ENCODE data around the gene KRT20.
"Not testable (repeated sequence)": the region's sequence is repeated elsewhere in the genome, so short reads cannot be mapped to it uniquely, and the experiment has no call there.

The KRT20 gene

GRCh38 chr17:40884708-40885512 lies at the start of gene KRT20:
Gene KRT20 (minus strand): TSS chr17:40885242. CDS start chr17:40885185, 57 bp downstream.
- no peak for DNase-seq

DNA sequence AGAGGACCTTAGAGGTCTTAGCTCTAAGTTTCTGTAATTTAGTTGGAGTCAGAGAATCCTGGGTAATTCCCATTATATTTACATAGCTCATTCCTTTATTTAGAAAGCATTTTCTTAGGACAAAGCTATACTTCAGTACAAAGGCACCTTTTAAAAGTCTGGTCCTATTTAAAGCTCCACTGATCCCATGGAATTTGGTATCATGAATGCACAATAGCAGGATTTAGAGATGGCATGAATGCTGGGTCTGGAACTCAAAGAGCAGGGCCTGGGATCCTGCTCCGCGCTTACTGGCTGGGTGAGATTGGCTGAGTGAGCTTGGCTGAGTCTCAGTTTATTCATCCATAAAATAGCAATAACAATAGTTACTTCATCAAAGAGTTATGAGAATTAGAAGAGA lies 47.6 kb upstream of the KRT20 start:
- no peak for DNase-seq

GRCh38 chr17:40931311-40931710 lies 46.3 kb upstream of the KRT20 start:
- no peak for DNase-seq

GRCh38 chr17:40926341-40926740 lies 41.3 kb upstream of the KRT20 start:
- no peak for DNase-seq

DNA sequence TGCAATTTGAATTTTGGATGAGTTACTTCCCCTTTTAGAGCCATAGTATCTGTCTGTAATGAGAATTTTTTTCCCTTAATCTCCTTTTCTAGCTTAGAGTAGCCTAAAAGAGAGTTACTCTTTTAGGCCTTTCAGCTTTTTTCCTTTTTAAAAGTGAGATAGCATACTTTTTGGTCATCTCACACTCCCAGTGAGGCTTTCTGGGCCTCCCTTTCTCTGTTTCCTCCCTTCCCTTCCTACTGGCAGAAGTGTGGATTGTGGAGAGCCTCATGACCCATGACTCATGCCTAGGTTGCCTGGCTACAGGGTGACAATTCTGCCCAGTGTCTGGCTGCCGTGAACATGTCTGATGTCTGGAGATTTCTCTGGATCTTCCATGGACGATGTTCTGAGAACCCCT lies 37.2 kb upstream of the KRT20 start:
- no peak for DNase-seq

DNA sequence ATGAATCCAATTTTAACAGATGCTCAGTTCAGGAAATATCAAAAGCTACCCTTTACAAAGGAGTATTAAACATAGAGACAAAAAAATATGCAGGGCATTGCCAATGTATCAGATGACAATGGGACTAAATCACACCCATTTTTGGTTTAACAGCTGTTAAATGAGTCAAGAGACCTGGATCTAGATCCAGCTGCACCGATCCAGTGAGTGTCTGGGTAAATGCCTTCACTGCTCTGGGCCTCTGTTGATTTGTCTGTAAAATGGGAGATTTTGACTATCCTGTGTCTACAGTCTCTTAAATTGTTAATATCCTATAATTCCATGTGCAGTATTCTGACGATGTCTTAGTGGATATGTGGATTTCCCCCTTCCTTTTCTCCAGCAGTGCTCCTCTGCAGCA lies 36.0 kb upstream of the KRT20 start:
- no peak for DNase-seq

GRCh38 chr17:40917116-40917515 lies 32.1 kb upstream of the KRT20 start:
- DNase-seq: not testable (repeated sequence)

DNA sequence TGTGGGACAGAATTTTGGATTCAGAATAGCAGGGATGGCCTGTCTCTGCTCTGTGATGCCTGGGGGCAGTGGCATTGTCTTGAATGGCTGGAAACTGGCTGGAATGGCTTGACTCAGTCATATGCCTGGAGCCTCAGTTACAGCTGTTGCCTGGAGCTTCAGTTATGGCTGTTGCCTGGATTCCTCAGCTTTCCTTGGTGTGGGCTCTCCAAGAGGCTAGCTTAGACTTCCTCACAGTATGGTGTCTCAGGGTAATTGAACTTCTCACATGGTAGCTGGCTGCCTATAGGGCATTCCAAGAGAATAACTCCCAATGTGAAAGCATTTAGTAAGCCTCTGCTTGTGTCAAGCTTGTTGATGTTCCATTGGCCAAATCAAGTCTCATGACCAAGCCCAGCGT lies 31.3 kb upstream of the KRT20 start:
- no peak for DNase-seq

DNA sequence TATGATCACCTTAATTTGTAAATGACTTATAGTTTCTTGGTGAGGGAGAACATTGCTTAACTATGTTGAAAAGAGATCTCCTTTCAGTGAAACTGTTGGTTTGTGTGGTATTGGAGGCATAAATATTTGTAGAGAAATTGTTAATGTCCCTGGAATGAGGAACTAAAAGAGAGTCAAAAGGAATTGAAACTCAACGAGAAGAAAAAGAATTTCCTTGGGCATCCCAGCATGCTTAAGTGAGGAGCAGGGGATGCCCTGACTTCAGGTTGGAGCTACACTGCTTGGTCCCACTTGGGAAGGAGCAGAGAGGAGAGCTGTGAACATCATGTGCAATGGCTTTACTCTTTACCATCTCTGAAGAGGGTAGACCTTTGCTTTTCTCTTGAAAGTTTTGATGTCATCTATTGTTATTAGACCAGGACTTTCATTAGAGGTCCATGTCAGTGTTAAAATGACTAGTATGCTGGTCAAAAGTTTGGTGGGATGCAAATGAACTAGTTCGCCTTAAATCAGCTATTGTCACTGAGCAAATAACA lies 30.7 kb upstream of the KRT20 start:
- no peak for DNase-seq

DNA sequence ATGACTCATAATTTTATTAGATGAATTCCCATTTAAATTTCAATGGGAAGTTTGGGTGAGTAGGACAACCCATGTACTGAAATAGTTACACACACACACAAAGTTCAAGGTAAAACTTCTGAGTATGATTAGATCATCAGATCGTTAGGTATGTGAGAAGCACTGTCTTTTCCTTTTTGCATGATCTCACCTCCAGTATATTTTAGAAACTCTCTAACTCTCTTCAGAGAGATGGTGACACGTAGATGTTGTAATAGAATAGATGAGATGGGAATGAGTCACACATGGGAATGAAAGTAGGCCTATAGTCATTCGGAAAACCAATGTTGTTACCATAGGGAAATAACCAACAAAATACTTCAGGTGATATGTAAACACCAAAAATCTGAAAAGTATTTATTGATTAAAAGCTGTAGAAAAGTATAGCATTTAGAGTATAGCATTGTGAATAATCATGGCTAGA lies 30.2 kb upstream of the KRT20 start:
- DNase-seq: no peak

GRCh38 chr17:40914075-40914855 lies 29.2 kb upstream of the KRT20 start:
- no peak for DNase-seq

DNA sequence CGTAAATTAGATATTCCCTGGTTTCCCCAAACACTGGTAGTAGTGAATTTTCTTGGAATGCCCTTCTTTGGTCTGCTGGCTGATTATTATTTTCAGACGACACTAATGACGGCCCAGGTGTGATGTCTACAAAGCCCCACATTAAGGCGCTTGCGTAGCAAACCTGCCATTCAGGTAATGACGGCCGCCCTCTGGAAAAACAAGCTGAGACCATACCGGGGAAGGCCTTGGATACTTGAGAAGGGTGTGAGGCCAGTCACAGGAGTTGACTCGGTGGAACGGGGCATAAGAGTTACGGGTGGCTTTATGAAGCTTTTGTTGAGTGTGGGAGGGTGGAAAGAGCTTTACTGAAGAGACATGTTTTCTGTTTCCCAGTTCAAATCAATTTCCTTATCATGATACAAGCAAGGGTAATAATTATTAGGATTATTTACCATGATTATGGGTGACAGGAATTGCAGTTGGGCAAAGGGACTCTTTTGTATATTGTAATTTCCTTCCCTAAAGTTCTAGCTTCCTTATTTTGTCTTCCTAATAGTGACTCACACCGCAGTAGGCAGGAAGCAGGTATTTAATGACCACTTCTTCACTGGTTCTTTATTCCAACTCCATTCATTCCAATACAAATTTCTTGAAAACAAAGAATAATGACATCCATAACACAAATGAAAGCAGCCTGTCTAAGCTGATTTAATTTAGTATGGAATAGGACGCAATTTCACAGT lies 27.6 kb upstream of the KRT20 start:
- DNase-seq: no peak

- no peak for DNase-seq
Measured at GRCh38 chr17:40910441-40910841, 25.4 kb upstream of the KRT20 start.

- DNase-seq: no peak
Measured at GRCh38 chr17:40909755-40910154, 24.7 kb upstream of the KRT20 start.

- DNase-seq: peak; percentile 81
Measured at GRCh38 chr17:40909351-40909750, 24.3 kb upstream of the KRT20 start.

- DNase-seq: no peak
Measured at GRCh38 chr17:40906613-40907012, 21.6 kb upstream of the KRT20 start.

- DNase-seq: no peak
Measured at GRCh38 chr17:40905370-40905769, 20.3 kb upstream of the KRT20 start.

DNA sequence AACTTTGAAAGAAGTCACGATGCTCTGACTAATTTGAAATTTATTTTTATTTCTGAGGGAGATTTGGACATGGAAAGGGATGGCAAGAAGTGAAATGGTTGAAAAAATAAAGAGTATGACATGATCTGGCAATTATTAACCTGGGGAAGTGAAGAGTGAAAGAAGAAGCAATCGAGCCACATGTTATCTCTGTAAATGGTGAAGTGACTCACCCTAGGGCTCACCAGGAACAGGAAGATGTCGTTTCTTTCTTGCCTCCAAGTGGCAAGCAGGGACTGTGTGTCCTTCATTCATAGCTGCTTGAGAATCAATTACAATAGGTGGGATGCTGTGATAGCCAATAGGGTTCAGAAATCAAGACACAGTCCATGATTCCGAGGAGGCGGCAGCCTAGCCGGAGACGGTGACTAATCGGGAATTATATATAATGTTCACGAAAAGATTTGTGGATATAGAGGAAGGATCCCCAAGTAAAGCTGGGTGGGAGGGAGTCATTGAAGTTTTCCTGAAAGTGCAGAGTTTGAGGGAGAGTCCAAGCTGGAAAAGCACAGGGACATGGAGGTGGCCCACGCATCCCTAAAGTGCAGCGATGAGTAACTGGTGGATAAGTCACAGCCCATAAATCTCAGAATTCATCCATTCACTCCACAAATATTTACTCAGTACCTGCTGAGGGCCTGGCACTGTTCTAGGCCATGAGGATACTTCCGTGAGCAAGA lies 18.2 kb upstream of the KRT20 start:
- DNase-seq: no peak

DNA sequence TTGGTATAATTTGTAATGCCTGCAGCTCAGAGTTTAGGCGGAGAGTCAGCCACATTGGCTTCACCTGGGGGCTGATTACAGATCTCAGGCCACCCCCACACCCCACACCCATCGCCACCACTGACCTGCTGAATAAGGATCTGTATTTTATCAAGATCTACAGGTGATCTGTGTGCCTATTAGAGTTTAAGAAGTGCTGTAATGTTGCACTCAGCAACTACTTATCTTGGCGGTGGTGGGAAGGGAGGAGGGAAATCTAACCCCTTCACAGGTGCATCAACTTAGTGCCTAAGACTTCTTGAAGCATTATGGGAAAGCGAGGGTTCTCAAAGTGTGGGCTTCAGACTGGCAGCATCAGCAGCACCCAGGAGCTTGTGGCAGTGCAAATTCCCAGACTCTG lies 17.5 kb upstream of the KRT20 start:
- DNase-seq: no peak

DNA sequence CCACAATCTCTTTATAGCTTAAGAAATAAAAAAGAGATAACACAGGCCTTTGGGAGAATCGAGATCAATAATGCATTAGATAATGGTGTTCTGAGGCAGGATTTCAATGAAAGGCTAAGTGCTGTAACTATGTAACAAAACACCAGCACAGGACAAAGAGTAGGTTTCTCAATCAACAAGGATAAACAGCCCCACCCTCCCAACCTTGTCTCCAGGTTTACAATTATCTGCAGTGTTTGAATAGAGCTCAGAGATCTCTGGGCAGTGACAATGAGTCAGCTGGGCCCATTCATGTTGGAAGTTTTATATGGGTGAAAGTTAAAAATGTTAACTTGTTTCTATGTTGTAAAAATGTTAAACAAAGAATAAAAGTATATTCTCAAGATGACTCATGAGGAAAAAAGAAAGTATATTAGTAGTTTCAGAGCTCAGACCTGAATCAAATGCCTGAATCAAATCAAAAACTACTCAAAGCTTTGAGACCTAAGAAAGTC lies 17.0 kb upstream of the KRT20 start:
- DNase-seq: no peak

DNA sequence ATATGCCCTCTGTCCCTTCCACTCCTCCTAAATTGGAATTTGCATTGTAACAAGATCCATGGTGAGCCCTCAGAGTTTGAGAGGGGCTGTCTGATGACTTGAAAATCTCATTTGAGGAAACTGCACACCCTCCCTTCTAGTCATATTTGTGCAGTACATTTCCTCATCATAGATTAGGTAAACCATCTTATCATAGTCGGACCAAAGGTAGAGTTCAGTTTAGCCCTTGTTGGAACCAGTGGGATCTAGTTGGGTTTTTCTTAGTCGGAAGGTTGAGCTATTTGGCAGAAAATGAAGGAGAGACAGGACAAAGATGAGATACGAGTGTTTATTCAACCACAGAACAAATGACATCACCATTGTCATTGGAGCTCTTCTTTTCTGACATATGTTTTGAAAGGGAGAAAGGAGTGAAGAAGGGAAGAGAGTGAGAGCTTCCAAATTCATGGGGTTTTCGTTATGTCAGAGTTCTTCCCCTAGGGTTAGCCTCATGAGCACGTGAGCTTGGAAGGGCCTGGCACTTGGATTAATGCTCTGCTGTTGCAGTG lies 15.8 kb upstream of the KRT20 start:
- DNase-seq: no peak

DNA sequence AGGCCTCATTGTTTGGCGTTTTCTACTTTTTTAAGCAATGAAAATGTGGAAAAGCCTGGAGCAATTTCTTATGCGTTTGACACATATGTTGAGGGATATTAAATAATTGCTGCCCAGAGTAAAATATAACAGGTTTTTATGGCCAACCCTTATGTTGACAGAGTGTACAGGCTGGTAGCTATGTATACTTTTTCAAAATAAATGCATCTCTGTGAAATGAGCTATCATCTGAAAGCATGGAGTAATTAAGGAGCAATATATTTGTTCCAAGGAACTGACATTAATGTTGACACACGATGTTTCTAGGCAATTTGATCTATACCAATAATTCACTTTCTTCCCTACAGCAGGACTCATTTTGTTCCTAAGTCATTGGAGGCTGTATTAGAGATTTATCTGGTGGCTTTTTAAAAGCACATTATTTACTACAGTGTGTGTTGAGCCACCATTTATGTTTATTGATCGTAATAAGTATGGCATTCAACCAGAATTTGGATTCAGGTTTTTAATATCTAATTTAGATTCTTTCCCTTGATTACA lies 11.9 kb upstream of the KRT20 start:
- DNase-seq: no peak

All from right hindlimb (tissue), 1 donor.